ENCODE results near the gene MAP4K2. TPM values are rescaled to one million over a fixed set of nuclear protein-coding genes. Genes with fewer than 3 reads are reported as not detected.

The MAP4K2 gene
- total and polyA plus RNA-seq, 2 of the 13 experiments (the other 11 are each of a cell fraction or from before 2014, with no cell fraction given), result 8.3 to 17.6 TPM

DNA sequence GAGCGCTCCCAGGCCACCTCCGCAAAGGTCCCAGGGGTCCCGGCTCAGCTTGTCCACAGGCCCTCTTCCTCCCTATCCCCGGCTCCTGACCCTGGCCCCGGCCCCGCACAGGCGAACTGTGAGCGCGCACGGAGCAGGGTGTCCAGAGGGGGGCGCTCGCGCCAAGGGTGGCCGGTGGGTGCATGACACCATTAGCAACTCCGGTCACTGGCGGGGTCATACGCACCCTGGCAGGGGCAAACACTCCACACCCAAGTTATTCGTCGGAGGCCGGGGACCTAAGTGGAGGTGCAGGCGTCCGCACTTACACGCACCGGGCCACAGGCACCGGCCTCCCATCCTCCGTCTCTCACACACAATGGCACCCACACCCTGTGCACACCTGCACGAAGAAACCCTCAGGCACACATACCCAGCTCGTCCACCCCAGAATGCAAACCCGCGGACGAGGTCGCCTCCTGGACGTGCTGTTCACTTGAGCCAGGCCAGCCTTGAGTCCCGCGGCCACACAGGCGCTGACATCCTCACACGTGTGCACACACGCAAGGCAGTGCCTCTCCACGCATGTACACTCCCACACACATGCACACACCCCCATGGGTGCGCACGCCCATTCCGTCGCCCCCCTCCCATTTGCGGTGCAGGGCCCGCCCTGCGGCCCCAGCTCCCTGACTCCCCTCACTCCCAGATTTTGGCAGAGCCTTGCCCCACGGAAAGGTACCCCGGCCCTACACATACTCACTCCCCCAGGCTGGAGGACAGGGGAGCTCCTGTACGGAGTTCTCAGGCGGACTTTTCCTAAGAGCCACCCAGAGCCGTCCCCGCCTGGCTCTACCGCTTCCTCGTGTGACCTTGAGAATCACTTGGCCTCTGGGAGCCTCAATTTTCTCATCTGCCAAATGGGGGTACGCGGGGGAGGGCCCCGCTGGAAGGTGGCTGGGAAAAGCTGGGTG is 59.1 kb downstream of the MAP4K2 start, which contains the start of gene RASGRP2 (continued):
- TF ChIP-seq KLF11 (CRISPR knock-in tag; IDR thresholded peaks at IDR 0.05) (no peak), RAD21 (CRISPR knock-in tag; IDR thresholded peaks at IDR 0.05) (peak; percentile 40; the same call in 1 of the 2 replicates), ZNF629 (CRISPR knock-in tag; conservative IDR thresholded peaks at IDR 0.05) (peak; percentile 92), U2AF1 (optimal IDR thresholded peaks at IDR 0.05; ENCODE audit: low read depth, low read length) (no peak), ZNF317 (CRISPR knock-in tag; IDR thresholded peaks at IDR 0.05) (no peak), ZNF432 (CRISPR knock-in tag; IDR thresholded peaks at IDR 0.05; ENCODE audit: borderline replicate concordance) (no peak)
- TF ChIP-seq, protein P1, sequence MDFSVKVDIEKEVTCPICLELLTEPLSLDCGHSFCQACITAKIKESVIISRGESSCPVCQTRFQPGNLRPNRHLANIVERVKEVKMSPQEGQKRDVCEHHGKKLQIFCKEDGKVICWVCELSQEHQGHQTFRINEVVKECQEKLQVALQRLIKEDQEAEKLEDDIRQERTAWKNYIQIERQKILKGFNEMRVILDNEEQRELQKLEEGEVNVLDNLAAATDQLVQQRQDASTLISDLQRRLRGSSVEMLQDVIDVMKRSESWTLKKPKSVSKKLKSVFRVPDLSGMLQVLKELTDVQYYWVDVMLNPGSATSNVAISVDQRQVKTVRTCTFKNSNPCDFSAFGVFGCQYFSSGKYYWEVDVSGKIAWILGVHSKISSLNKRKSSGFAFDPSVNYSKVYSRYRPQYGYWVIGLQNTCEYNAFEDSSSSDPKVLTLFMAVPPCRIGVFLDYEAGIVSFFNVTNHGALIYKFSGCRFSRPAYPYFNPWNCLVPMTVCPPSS (IDR thresholded peaks at IDR 0.05), result no peak

GRCh38 chr11:64742889-64743590 is 60.0 kb downstream of the MAP4K2 start:
- Histone ChIP-seq H3K27me3 (ENCODE audit: control insufficient read depth in 1 of 2, insufficient read depth in 2 of 2, low read length in 2 of 2) (peaks cover 14 to 79% of the 10 kb centered on the region in 2 experiments), H2AFZ (ENCODE audit: low read length) (no peak overlapping the region), H3K4me3 (replicated peaks in 1 of 3; ENCODE audit: insufficient read depth in 1 of 3, low read depth in 2 of 3, low read length in 3 of 3) (peak overlapping the region; percentile 43 to 74 (median 59)), H3K4me1 (ENCODE audit: insufficient read depth, low read length) (peaks cover 36% of the 10 kb centered on the region), H4K20me1 (ENCODE audit: insufficient read depth, low read length) (0 out of 2 replicates have a peak, but pooled peaks cover 3% of the 10 kb centered on the region), H3K79me2 (ENCODE audit: insufficient read depth, low read length) (no peaks in the 10 kb centered on the region), H3K9ac (ENCODE audit: insufficient read depth, low read depth, low read length) (no peak overlapping the region), H3K27ac (ENCODE audit: extremely low read length, insufficient read depth, low read length) (no peak overlapping the region), H3K36me3 (replicated peaks in 1 of 2; ENCODE audit: control insufficient read depth in 1 of 2, insufficient read depth in 2 of 2, low read length in 2 of 2) (no peaks in the 10 kb centered on the region), H3K9me3 (ENCODE audit: low read length) (no peaks in the 10 kb centered on the region), H3K4me2 (ENCODE audit: low read depth, low read length) (peak overlapping the region; percentile 82)
- 3% methylated on average over 11 of the region's 58 CpGs for WGBS (ENCODE audit: low lambda C conversion rate)
- no TSS peak for BruUV-seq (replicated peaks)
- FAIRE-seq (no peak), DNase-seq (ENCODE audit: low spot score) (no peak), ATAC-seq (peak; percentile 74)
- intact Hi-C loops (cut with micrococcal nuclease; ENCODE audit: unreplicated experiment), result no loop called here
- ChIA-PET CTCF (ENCODE audit: low intra/inter-chr PET ratio, low total read pairs) (interaction anchor here (2.8 kb wide), 1 partner anchor 55 kb away, joined by 23 read pairs; no protein-coding TSS in a partner anchor), POLR2A (no interaction called here)
- in situ Hi-C loops (cut with HindIII; ENCODE audit: extremely low pct_ligation_motif_present, low pct_unique_long_range_greater_than_20kb), result no loop called here
- TF ChIP-seq, protein P2, sequence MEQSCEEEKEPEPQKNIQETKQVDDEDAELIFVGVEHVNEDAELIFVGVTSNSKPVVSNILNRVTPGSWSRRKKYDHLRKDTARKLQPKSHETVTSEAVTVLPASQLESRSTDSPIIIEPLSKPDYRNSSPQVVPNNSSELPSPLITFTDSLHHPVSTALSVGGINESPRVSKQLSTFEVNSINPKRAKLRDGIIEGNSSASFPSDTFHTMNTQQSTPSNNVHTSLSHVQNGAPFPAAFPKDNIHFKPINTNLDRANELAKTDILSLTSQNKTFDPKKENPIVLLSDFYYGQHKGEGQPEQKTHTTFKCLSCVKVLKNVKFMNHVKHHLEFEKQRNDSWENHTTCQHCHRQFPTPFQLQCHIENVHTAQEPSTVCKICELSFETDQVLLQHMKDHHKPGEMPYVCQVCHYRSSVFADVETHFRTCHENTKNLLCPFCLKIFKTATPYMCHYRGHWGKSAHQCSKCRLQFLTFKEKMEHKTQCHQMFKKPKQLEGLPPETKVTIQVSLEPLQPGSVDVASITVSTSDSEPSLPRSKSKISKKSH (CRISPR knock-in tag; IDR thresholded peaks at IDR 0.05; ENCODE audit: borderline replicate concordance), result peak; percentile 52; the same call in 1 of the 2 replicates
- TF ChIP-seq ZNF543 (CRISPR knock-in tag; IDR thresholded peaks at IDR 0.05) (0 out of 2 replicates have a peak, but pooled peaks have one; percentile 38), ZSCAN29 (CRISPR knock-in tag; conservative IDR thresholded peaks at IDR 0.05) (peak; percentile 45; the same call in 1 of the 2 replicates), ZNF12 (CRISPR knock-in tag; IDR thresholded peaks at IDR 0.05) (no peak), NR2C2 (CRISPR knock-in tag; IDR thresholded peaks at IDR 0.05; ENCODE audit: borderline replicate concordance) (0 out of 2 replicates have a peak, but pooled peaks have one; percentile 40), THYN1 (CRISPR knock-in tag; IDR thresholded peaks at IDR 0.05; ENCODE audit: borderline replicate concordance, low read depth) (no peak), MEIS2 (CRISPR knock-in tag; IDR thresholded peaks at IDR 0.05) (peak; percentile 43; the same call in 1 of the 2 replicates), ZNF709 (CRISPR knock-in tag; IDR thresholded peaks at IDR 0.05) (no peak)
- TF ChIP-seq, protein P3, sequence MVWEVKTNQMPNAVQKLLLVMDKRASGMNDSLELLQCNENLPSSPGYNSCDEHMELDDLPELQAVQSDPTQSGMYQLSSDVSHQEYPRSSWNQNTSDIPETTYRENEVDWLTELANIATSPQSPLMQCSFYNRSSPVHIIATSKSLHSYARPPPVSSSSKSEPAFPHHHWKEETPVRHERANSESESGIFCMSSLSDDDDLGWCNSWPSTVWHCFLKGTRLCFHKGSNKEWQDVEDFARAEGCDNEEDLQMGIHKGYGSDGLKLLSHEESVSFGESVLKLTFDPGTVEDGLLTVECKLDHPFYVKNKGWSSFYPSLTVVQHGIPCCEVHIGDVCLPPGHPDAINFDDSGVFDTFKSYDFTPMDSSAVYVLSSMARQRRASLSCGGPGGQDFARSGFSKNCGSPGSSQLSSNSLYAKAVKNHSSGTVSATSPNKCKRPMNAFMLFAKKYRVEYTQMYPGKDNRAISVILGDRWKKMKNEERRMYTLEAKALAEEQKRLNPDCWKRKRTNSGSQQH (CRISPR knock-in tag; IDR thresholded peaks at IDR 0.05; ENCODE audit: low read depth), result no peak
